Measurements from ENCODE around the gene YIF1A. TPM values are rescaled to one million over a fixed set of nuclear protein-coding genes. Genes with fewer than 3 reads are reported as not detected.

YIF1A gene
- polyA plus RNA-seq, 1 donor from 2014 or later = 51.2 TPM

- H3K9ac ChIP-seq (ENCODE audit: low read length) = no peak overlapping the region
- H4K20me1 ChIP-seq (ENCODE audit: insufficient read depth) = no peaks in the 10 kb centered on the region
- H3K27me3 ChIP-seq (ENCODE audit: insufficient read depth, low read depth, low read length) = no peaks in the 10 kb centered on the region
- H3K4me2 ChIP-seq (ENCODE audit: low read length) = no peak overlapping the region
- no peak overlapping the region for H2AFZ ChIP-seq (ENCODE audit: low read depth, low read length)
- no peak overlapping the region for H3K4me3 ChIP-seq (ENCODE audit: low read length)
- no peaks in the 10 kb centered on the region for H3K9me2 ChIP-seq (ENCODE audit: insufficient read depth, low read length)
- no peaks in the 10 kb centered on the region for H3K36me3 ChIP-seq (ENCODE audit: insufficient read depth, low read length)
- TF ChIP-seq RAD21 (conservative IDR thresholded peaks at IDR 0.05) (no peak), POLR2AphosphoS5 (IDR thresholded peaks at IDR 0.05) (no peak), EP300 (conservative IDR thresholded peaks at IDR 0.05; ENCODE audit: poor library complexity, severe bottlenecking) (no peak), TAF1 (IDR thresholded peaks at IDR 0.05; ENCODE audit: low read depth) (no peak), CTCF (IDR thresholded peaks at IDR 0.05; ENCODE audit: poor library complexity, severe bottlenecking) (no peak), EZH2 (IDR thresholded peaks at IDR 0.05; ENCODE audit: borderline replicate concordance, insufficient read depth, low read length, poor library complexity, severe bottlenecking) (no peak), REST (IDR thresholded peaks at IDR 0.05; ENCODE audit: borderline replicate concordance) (no peak), SMC3 (conservative IDR thresholded peaks at IDR 0.05; ENCODE audit: poor library complexity) (no peak)
- H3K27ac ChIP-seq (ENCODE audit: low read length) = no peak overlapping the region
- no peaks in the 10 kb centered on the region for H3K9me3 ChIP-seq (ENCODE audit: low read length)
- H3K79me2 ChIP-seq (replicated peaks; ENCODE audit: insufficient read depth, low read length) = peaks cover 33% of the 10 kb centered on the region
- peaks cover 4% of the 10 kb centered on the region for H3F3A ChIP-seq (ENCODE audit: insufficient read depth, low read length, poor library complexity, severe bottlenecking)
These were observed 12.8 kb downstream of the YIF1A start for GRCh38 chr11:66275984-66276612.

- TF ChIP-seq SMC3 (conservative IDR thresholded peaks at IDR 0.05; ENCODE audit: poor library complexity) (no peak), POLR2AphosphoS5 (IDR thresholded peaks at IDR 0.05) (no peak), CTCF (IDR thresholded peaks at IDR 0.05; ENCODE audit: poor library complexity, severe bottlenecking) (no peak), EP300 (conservative IDR thresholded peaks at IDR 0.05; ENCODE audit: poor library complexity, severe bottlenecking) (no peak), RAD21 (conservative IDR thresholded peaks at IDR 0.05) (no peak), EZH2 (IDR thresholded peaks at IDR 0.05; ENCODE audit: borderline replicate concordance, insufficient read depth, low read length, poor library complexity, severe bottlenecking) (no peak), REST (IDR thresholded peaks at IDR 0.05; ENCODE audit: borderline replicate concordance) (no peak), MXI1 (conservative IDR thresholded peaks at IDR 0.05; ENCODE audit: poor library complexity, severe bottlenecking) (no peak), TAF1 (IDR thresholded peaks at IDR 0.05; ENCODE audit: low read depth) (no peak)
- Histone ChIP-seq H3K79me2 (replicated peaks; ENCODE audit: insufficient read depth, low read length) (peaks cover 31% of the 10 kb centered on the region), H3K9me2 (ENCODE audit: insufficient read depth, low read length) (no peaks in the 10 kb centered on the region), H2AFZ (ENCODE audit: low read depth, low read length) (no peak overlapping the region), H3K4me2 (ENCODE audit: low read length) (no peak overlapping the region), H3K9me3 (ENCODE audit: low read length) (no peaks in the 10 kb centered on the region), H3K36me3 (ENCODE audit: insufficient read depth, low read length) (no peaks in the 10 kb centered on the region), H3K27me3 (ENCODE audit: insufficient read depth, low read depth, low read length) (no peaks in the 10 kb centered on the region), H3K27ac (ENCODE audit: low read length) (no peak overlapping the region), H3F3A (ENCODE audit: insufficient read depth, low read length, poor library complexity, severe bottlenecking) (peaks cover 4% of the 10 kb centered on the region), H3K9ac (ENCODE audit: low read length) (no peak overlapping the region), H3K4me3 (ENCODE audit: low read length) (no peak overlapping the region), H4K20me1 (ENCODE audit: insufficient read depth) (no peaks in the 10 kb centered on the region)
These were observed 13.5 kb downstream of the YIF1A start for GRCh38 chr11:66275396-66275795.

Measured in neural cell (in vitro differentiated cells).